ENCODE results near the gene KIRREL3.

KIRREL3 gene

DNA sequence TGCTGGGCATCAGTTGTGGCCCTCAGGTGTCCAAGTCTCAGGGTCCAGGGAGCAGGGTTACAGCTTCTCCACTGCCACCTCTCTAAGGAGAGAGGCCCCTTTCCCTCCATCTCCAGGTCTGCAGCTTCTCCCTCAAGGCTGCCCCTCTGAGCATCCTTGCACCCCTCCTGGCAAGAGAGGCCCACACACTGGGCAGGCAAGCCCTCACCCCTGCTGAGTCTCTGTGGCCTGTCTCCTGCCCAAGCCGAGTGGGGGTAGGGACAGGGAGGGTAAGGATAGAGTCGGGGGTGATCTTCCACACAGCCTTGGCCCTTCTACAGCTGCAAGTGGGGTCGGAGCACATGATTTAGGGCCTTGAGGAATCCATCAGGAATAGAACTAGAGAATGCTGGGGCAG is 568.5 kb downstream of the KIRREL3 start:
- TF ChIP-seq, protein P1, sequence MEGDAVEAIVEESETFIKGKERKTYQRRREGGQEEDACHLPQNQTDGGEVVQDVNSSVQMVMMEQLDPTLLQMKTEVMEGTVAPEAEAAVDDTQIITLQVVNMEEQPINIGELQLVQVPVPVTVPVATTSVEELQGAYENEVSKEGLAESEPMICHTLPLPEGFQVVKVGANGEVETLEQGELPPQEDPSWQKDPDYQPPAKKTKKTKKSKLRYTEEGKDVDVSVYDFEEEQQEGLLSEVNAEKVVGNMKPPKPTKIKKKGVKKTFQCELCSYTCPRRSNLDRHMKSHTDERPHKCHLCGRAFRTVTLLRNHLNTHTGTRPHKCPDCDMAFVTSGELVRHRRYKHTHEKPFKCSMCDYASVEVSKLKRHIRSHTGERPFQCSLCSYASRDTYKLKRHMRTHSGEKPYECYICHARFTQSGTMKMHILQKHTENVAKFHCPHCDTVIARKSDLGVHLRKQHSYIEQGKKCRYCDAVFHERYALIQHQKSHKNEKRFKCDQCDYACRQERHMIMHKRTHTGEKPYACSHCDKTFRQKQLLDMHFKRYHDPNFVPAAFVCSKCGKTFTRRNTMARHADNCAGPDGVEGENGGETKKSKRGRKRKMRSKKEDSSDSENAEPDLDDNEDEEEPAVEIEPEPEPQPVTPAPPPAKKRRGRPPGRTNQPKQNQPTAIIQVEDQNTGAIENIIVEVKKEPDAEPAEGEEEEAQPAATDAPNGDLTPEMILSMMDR (conservative IDR thresholded peaks at IDR 0.05; ENCODE audit: low read depth, low read length), result no peak
- H3K4me3 ChIP-seq (ENCODE audit: low read length), result no peak overlapping the region
- no peak for DNase-seq (ENCODE audit: low read depth)

DNA sequence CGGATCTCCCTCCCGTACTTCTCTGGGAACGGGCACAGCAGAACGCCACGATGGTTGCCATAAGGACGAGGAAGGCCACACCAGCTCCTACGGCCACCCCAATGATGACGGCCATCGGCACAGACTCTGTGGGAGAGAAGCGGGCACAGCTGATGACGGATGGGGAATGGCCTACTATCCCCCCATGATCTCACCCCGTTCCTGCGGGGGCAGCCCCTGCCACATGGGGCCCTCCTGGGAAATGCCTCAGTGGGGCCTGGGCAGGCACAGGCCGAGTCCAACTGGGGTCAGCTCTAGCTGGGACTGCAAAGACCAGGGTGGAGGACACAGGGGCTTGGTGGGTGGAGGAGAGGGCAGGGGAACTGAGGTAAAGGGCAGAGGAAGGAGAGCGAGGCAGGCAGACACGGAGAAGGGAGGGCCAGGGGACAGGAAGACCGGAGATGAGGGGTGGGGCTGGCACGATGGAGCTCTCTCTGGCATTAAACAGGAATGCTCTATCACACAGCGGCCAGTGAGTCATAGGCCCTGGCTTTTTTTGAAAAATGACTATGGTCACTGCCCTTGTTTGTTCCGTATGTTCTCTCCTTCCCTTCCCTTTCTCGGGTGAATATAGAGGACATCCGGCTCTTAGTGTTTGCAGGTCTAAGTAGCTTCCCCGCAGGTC is 569.0 kb downstream of the KIRREL3 start:
- TF ChIP-seq, protein P1 (conservative IDR thresholded peaks at IDR 0.05; ENCODE audit: low read depth, low read length), result no peak
- H3K4me3 ChIP-seq (ENCODE audit: low read length), result no peak overlapping the region
- no peak for DNase-seq (ENCODE audit: low read depth)

DNA sequence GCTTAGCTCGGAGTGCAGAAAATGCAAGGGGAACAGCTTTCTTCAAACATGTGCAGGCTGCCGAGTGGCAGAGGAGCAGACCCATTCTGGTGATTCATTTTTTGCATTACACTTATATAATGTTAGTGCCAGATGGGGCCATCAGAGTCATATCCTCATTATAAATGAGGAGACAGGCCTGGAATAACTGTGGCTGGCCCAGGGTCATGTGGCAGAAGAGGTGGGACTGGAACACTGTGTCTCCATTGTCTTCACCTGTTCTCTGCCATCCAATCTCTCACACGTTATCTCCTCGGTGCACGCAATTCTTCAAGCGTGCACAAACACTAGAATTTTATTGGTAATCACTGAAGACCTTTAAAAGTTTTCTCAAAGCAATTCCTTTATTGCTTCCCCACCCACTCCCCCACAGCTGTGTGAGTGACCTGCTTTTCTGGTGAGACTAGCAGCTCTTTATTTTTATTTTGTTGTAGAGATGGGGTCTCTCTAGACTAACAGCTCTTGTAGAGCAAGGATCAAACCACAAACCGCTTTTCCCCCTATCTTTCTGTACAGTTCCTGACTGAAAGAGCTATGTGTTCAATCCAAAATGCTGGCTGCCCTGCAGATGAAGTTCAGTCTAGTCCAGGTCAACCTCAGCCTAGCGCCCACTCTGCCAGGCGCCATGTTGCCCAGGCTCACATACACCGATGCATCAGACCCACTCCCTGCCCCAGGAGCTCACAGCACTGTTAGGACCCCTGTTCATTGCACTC is 569.8 kb downstream of the KIRREL3 start:
- TF ChIP-seq, protein P1 (conservative IDR thresholded peaks at IDR 0.05; ENCODE audit: low read depth, low read length), result no peak
- H3K4me3 ChIP-seq (ENCODE audit: low read length), result no peak overlapping the region
- DNase-seq (ENCODE audit: low read depth), result no peak

DNA sequence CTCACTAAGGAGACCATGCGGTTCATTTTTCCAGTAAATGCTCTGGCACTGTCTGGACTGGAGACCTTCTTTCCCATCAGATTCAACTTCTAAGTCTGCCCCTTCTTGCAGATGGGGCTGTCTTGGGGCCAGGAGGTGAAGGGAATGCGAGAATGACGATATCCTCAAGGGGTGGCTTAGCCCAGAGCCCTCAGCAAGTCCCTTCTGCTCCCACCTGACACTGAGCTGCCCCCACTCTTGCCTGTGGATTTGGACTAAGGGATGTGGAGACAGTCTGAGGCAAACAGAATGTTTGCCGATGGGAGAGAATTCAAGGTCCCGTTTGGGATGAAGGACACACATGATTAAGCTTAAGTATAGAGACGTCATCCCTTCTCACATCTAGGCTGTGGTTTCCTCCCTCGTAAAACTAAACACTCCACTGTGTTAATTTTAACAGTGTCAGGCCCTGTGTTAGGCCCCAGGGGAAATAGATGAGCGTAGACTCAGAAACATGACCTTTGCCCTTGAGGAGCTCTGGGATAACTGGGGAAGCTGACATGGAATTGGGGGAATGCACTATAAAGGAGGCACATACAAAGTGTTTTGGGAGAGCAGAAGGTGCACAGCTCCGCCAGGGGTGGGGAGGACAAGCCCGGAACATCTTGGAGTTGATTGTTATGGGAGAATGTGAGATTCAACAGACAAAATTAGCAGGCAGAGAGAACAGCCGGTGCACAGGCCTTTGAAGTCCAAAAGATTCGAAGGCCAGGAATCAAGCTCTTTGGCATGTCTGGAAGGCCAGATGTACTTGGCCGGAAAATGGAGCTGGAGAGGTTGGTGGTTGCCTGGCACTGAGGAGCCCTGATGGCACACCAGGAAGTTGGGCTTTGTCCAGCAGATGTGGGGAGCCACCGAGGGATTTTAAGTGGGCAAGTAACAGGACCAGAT is 573.5 kb downstream of the KIRREL3 start:
- no peak overlapping the region for H3K4me3 ChIP-seq (ENCODE audit: low read length)
- TF ChIP-seq, protein P1 (conservative IDR thresholded peaks at IDR 0.05; ENCODE audit: low read depth, low read length), result no peak
- DNase-seq (ENCODE audit: low read depth), result no peak

DNA sequence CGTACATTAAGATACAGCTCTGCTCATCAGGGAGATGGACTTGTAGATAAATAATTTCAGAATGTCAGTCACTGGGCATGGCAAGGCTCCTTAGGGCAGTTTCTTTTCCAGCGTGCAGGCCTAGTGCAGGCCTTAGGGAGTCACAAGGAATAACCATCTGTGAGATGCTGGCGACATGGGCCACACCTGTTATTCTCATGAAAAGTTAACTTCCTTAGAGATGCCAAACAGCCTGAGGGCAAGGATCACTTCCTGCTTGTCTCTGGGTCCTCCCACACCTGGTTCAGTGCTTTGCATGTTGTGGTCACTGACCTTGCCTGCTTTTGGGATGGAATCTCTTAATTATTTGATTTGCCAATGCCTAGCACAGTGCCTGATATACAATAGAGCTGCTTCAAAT is 574.5 kb downstream of the KIRREL3 start:
- H3K4me3 ChIP-seq (ENCODE audit: low read length), result no peak overlapping the region
- no peak for DNase-seq (ENCODE audit: low read depth)
- TF ChIP-seq, protein P1 (conservative IDR thresholded peaks at IDR 0.05; ENCODE audit: low read depth, low read length), result no peak

DNA sequence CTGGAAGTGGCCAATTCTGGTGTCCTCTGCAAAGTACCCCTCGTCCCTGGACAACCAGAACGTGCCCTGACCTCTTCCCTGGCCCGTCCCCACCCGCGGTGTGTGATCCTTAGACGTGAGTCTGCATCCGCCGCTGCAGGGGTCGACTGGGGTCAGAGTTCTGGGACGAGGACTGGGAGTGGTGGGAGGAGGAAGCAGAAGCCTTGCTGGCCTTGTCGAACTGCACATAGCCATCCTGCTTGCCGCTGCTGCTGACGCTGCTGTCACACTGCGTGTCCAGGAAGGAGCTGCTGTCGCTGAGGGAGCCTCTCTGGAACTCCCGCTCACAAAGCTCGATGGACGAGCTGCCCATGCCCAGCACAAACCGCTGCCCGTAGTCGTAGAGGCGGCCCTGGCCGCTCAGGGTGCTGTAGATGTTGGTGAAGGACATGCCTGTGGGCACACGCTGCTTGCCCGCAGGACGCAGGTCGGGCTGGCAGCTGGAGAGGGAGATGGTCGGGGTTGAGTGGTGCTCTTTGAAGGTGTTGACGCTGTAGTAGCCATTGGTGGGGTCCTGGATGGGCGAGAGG is 576.0 kb downstream of the KIRREL3 start:
- TF ChIP-seq, protein P1 (conservative IDR thresholded peaks at IDR 0.05; ENCODE audit: low read depth, low read length), result no peak
- DNase-seq (ENCODE audit: low read depth), result no peak
- H3K4me3 ChIP-seq (ENCODE audit: low read length), result no peak overlapping the region
